ENCODE measurements around the gene DNASE1L1. TPM values are rescaled to one million over a fixed set of nuclear protein-coding genes. Genes with fewer than 3 reads are reported as not detected.
"Not testable (repeated sequence)": the region's sequence is repeated elsewhere in the genome, so short reads cannot be mapped to it uniquely, and the experiment has no call there.

The DNASE1L1 gene
- total RNA-seq, 1 donor from 2014 or later: 14.4 TPM

GRCh38 chrX:154399527-154400368 lies 9.3 kb downstream of the DNASE1L1 start:
- no peak for DNase-seq (ENCODE audit: extremely low spot score, unreplicated experiment)
- TF ChIP-seq CTCF (conservative IDR thresholded peaks at IDR 0.05): no peak
- H3K27ac Mint-ChIP-seq: peak overlapping the region; percentile 100
- H3K27me3 Mint-ChIP-seq: peaks cover 5% of the 10 kb centered on the region
- H3K4me3 Mint-ChIP-seq: peak overlapping the region; percentile 99
- peaks cover 15% of the 10 kb centered on the region for H3K4me1 Mint-ChIP-seq (ENCODE audit: unreplicated experiment)
- peaks cover 20% of the 10 kb centered on the region for H3K36me3 Mint-ChIP-seq
- H3K9me3 Mint-ChIP-seq: no peaks in the 10 kb centered on the region

- H3K9me3 Mint-ChIP-seq: no peaks in the 10 kb centered on the region
- peak; percentile 87 for TF ChIP-seq CTCF (conservative IDR thresholded peaks at IDR 0.05)
- peaks cover 20% of the 10 kb centered on the region for H3K36me3 Mint-ChIP-seq
- H3K27me3 Mint-ChIP-seq: peaks cover 5% of the 10 kb centered on the region
- peak overlapping the region; percentile 100 for H3K27ac Mint-ChIP-seq
- peak overlapping the region; percentile 99 for H3K4me3 Mint-ChIP-seq
- H3K4me1 Mint-ChIP-seq (ENCODE audit: unreplicated experiment): peaks cover 15% of the 10 kb centered on the region
- DNase-seq (ENCODE audit: extremely low spot score, unreplicated experiment): peak; percentile 86
Measured at GRCh38 chrX:154398668-154399526, 10.2 kb downstream of the DNASE1L1 start.

- TF ChIP-seq CTCF (conservative IDR thresholded peaks at IDR 0.05): no peak
- Mint-ChIP-seq H3K4me3 (peak within 1 kb of the TSS; percentile 99), H3K27me3 (peaks cover 5% of the 10 kb centered on the region), H3K36me3 (peaks cover 20% of the 10 kb centered on the region), H3K4me1 (ENCODE audit: unreplicated experiment) (peaks cover 15% of the 10 kb centered on the region), H3K9me3 (no peaks in the 10 kb centered on the region), H3K27ac (peak within 1 kb of the TSS; percentile 100)
- DNase-seq (ENCODE audit: extremely low spot score, unreplicated experiment): peak; percentile 93
Measured at GRCh38 chrX:154397888-154398667, 11.0 kb downstream of the DNASE1L1 start, which contains the start of gene RPL10. RPL10 (plus strand) TSS chrX:154398377; CDS start chrX:154398520, 143 bp downstream.

GRCh38 chrX:154396973-154397887 lies 11.8 kb downstream of the DNASE1L1 start:
- peak overlapping the region; percentile 99 for H3K4me3 Mint-ChIP-seq
- no peak for TF ChIP-seq CTCF (conservative IDR thresholded peaks at IDR 0.05)
- H3K27me3 Mint-ChIP-seq: peaks cover 5% of the 10 kb centered on the region
- DNase-seq (ENCODE audit: extremely low spot score, unreplicated experiment): no peak
- peaks cover 20% of the 10 kb centered on the region for H3K36me3 Mint-ChIP-seq
- H3K9me3 Mint-ChIP-seq: no peaks in the 10 kb centered on the region
- peak overlapping the region; percentile 100 for H3K27ac Mint-ChIP-seq
- peaks cover 15% of the 10 kb centered on the region for H3K4me1 Mint-ChIP-seq (ENCODE audit: unreplicated experiment)

- H3K27me3 Mint-ChIP-seq; H3K4me3 Mint-ChIP-seq; DNase-seq (ENCODE audit: extremely low spot score, unreplicated experiment); H3K27ac Mint-ChIP-seq; H3K9me3 Mint-ChIP-seq: not testable (repeated sequence)
- Mint-ChIP-seq H3K36me3 (peaks cover 20% of the 10 kb centered on the region), H3K4me1 (ENCODE audit: unreplicated experiment) (peaks cover 15% of the 10 kb centered on the region)
Measured at GRCh38 chrX:154396363-154396762, 12.7 kb downstream of the DNASE1L1 start.

GRCh38 chrX:154389812-154390747 lies 19.0 kb downstream of the DNASE1L1 start:
- H3K27ac Mint-ChIP-seq; H3K36me3 Mint-ChIP-seq; H3K4me3 Mint-ChIP-seq; H3K4me1 Mint-ChIP-seq (ENCODE audit: unreplicated experiment); H3K27me3 Mint-ChIP-seq; H3K9me3 Mint-ChIP-seq; DNase-seq (ENCODE audit: extremely low spot score, unreplicated experiment): not testable (repeated sequence)

- H3K4me1 Mint-ChIP-seq (ENCODE audit: unreplicated experiment); H3K4me3 Mint-ChIP-seq; DNase-seq (ENCODE audit: extremely low spot score, unreplicated experiment); H3K36me3 Mint-ChIP-seq; H3K27ac Mint-ChIP-seq; H3K27me3 Mint-ChIP-seq; H3K9me3 Mint-ChIP-seq: not testable (repeated sequence)
Measured at GRCh38 chrX:154388649-154389048, 20.4 kb downstream of the DNASE1L1 start.
